ENCODE data around the gene CD52. TPM values are rescaled to one million over a fixed set of nuclear protein-coding genes. Genes with fewer than 3 reads are reported as not detected.
A peak's percentile ranks its signal among the peaks of the same experiment; 100 is the strongest.

The CD52 gene
- polyA plus RNA-seq, 2 of the 4 experiments (the other 2 are of a cell fraction): not detected

DNA sequence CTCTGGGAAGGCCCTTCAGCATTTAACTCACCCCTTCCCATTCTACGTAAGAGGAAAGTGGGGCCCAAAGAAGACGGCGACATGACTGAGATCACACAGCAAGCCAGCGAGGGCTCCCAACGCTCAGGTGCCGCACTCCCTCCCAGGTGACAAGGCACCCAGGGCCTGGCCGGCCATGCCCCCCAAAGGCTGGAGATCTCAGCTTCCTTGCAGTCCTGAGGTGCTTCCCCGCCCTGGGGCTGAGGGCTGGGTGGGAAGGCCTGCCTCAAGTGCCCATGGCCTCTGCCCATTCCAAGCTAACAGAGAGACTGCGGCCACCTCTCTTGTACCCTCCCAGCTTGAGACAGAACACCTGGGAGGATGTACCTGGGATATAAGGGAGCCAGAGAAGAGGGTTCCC is 37.2 kb downstream of the CD52 start:
- FAIRE-seq: no peak
- ChIA-PET POLR2A (no interaction called here), CTCF (interaction anchor here (0.7 to 2.7 kb wide), 6 partner anchors 9 to 121 kb away, joined by 3 to 24 read pairs (median 4); partner anchors contain the start of gene CEP85)
- no peaks in the 10 kb centered on the region for H3K9me3 ChIP-seq
- H3K4me2 ChIP-seq: no peak overlapping the region
- ATAC-seq: no peak
- H3K27ac ChIP-seq: peak overlapping the region in 1 of 2 experiments; percentile 95; a peak in 3 of 6 replicates
- WGBS (ENCODE audit: missing lambda C conversion rate): 86% methylated on average over 3 of the region's 9 CpGs
- TF ChIP-seq RAD21 (conservative IDR thresholded peaks at IDR 0.05 in 1 of 2, IDR thresholded peaks at IDR 0.05 in 1 of 2): no peak
- no peak for TF ChIP-seq EP300 (IDR thresholded peaks at IDR 0.05)
- TF ChIP-seq HOXA7 (CRISPR knock-in tag; IDR thresholded peaks at IDR 0.05): no peak
- TF ChIP-seq CHD2 (IDR thresholded peaks at IDR 0.05; ENCODE audit: low read length, partially characterized antibody): no peak
- no peak for TF ChIP-seq NFE2L2 (conservative IDR thresholded peaks at IDR 0.05; ENCODE audit: low read length)
- TF ChIP-seq, protein P1, sequence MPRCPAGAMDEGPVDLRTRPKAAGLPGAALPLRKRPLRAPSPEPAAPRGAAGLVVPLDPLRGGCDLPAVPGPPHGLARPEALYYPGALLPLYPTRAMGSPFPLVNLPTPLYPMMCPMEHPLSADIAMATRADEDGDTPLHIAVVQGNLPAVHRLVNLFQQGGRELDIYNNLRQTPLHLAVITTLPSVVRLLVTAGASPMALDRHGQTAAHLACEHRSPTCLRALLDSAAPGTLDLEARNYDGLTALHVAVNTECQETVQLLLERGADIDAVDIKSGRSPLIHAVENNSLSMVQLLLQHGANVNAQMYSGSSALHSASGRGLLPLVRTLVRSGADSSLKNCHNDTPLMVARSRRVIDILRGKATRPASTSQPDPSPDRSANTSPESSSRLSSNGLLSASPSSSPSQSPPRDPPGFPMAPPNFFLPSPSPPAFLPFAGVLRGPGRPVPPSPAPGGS (IDR thresholded peaks at IDR 0.05): no peak
- no peak for TF ChIP-seq RARB (CRISPR knock-in tag; IDR thresholded peaks at IDR 0.05)
- TF ChIP-seq, protein P2, sequence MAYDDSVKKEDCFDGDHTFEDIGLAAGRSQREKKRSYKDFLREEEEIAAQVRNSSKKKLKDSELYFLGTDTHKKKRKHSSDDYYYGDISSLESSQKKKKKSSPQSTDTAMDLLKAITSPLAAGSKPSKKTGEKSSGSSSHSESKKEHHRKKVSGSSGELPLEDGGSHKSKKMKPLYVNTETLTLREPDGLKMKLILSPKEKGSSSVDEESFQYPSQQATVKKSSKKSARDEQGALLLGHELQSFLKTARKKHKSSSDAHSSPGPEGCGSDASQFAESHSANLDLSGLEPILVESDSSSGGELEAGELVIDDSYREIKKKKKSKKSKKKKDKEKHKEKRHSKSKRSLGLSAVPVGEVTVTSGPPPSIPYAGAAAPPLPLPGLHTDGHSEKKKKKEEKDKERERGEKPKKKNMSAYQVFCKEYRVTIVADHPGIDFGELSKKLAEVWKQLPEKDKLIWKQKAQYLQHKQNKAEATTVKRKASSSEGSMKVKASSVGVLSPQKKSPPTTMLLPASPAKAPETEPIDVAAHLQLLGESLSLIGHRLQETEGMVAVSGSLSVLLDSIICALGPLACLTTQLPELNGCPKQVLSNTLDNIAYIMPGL (CRISPR knock-in tag; IDR thresholded peaks at IDR 0.05; ENCODE audit: borderline replicate concordance): no peak
- TF ChIP-seq KDM5A (IDR thresholded peaks at IDR 0.05): no peak
- no peak for TF ChIP-seq CHD4 (IDR thresholded peaks at IDR 0.05; ENCODE audit: borderline replicate concordance)
- TF ChIP-seq, protein P3, sequence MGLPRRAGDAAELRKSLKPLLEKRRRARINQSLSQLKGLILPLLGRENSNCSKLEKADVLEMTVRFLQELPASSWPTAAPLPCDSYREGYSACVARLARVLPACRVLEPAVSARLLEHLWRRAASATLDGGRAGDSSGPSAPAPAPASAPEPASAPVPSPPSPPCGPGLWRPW (IDR thresholded peaks at IDR 0.05): no peak
- no peak for TF ChIP-seq TP53 (CRISPR knock-in tag; IDR thresholded peaks at IDR 0.05)
- TF ChIP-seq EHMT2 (IDR thresholded peaks at IDR 0.05; ENCODE audit: low read depth): no peak
- no peak for TF ChIP-seq RFX5 (IDR thresholded peaks at IDR 0.05)
- no peak for TF ChIP-seq EHF (CRISPR knock-in tag; IDR thresholded peaks at IDR 0.05)
- no peak for TF ChIP-seq FOSL2 (IDR thresholded peaks at IDR 0.05)
- TF ChIP-seq FOSL2 (CRISPR knock-in tag; IDR thresholded peaks at IDR 0.05): no peak
- no peak for TF ChIP-seq ZC3H11A (IDR thresholded peaks at IDR 0.05)
- no peak for TF ChIP-seq CBX2 (IDR thresholded peaks at IDR 0.05; ENCODE audit: borderline replicate concordance, low read depth)
- no peak overlapping the region for H3K4me3 ChIP-seq
- H3K4me1 ChIP-seq: peaks cover 67% of the 10 kb centered on the region
- DNase-seq (ENCODE audit: low read depth in 1 of 2, low spot score in 1 of 2): no peak

DNA sequence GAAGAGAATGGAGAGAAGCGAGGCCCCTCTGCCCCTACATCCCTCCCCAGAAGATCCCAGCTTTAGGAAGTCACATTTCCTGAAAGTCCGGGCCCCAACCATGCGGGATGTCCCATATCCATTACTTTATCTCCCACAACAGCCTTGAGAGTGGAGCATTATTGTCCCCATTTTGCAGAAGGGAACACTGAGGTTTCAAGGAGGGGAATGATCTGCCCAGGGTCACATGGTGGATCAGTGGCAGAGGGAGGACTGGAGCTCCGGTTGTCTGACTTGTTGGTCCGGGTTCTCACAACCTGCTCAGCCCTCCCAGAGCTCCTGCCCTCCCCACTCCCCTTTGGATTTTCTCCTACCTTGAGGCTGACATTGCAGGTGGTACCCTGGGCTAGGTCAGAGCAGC is 38.3 kb downstream of the CD52 start:
- Histone ChIP-seq H3K4me1 (peaks cover 56% of the 10 kb centered on the region), H3K4me2 (no peak overlapping the region), H3K9me3 (no peaks in the 10 kb centered on the region), H3K4me3 (no peak overlapping the region), H3K27ac (peak overlapping the region in 1 of 2 experiments; percentile 73; a peak in 3 of 6 replicates)
- ATAC-seq: no peak
- CTCF ChIA-PET: interaction anchor here (0.7 to 1.0 kb wide), 3 partner anchors 9 to 34 kb away, joined by 3 to 4 read pairs (median 3); no protein-coding TSS in a partner anchor
- 95% methylated on average over 5 of the region's 5 CpGs for WGBS (ENCODE audit: missing lambda C conversion rate)
- no peak for FAIRE-seq
- DNase-seq (ENCODE audit: low read depth in 1 of 2, low spot score in 1 of 2): no peak
- TF ChIP-seq, protein P4, sequence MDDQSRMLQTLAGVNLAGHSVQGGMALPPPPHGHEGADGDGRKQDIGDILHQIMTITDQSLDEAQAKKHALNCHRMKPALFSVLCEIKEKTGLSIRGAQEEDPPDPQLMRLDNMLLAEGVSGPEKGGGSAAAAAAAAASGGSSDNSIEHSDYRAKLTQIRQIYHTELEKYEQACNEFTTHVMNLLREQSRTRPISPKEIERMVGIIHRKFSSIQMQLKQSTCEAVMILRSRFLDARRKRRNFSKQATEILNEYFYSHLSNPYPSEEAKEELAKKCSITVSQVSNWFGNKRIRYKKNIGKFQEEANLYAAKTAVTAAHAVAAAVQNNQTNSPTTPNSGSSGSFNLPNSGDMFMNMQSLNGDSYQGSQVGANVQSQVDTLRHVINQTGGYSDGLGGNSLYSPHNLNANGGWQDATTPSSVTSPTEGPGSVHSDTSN (IDR thresholded peaks at IDR 0.05): no peak
- TF ChIP-seq, protein P2 (CRISPR knock-in tag; IDR thresholded peaks at IDR 0.05; ENCODE audit: borderline replicate concordance): no peak
- TF ChIP-seq, protein P5, sequence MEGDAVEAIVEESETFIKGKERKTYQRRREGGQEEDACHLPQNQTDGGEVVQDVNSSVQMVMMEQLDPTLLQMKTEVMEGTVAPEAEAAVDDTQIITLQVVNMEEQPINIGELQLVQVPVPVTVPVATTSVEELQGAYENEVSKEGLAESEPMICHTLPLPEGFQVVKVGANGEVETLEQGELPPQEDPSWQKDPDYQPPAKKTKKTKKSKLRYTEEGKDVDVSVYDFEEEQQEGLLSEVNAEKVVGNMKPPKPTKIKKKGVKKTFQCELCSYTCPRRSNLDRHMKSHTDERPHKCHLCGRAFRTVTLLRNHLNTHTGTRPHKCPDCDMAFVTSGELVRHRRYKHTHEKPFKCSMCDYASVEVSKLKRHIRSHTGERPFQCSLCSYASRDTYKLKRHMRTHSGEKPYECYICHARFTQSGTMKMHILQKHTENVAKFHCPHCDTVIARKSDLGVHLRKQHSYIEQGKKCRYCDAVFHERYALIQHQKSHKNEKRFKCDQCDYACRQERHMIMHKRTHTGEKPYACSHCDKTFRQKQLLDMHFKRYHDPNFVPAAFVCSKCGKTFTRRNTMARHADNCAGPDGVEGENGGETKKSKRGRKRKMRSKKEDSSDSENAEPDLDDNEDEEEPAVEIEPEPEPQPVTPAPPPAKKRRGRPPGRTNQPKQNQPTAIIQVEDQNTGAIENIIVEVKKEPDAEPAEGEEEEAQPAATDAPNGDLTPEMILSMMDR (IDR thresholded peaks at IDR 0.05): no peak
- TF ChIP-seq CHD2 (IDR thresholded peaks at IDR 0.05; ENCODE audit: low read length, partially characterized antibody): no peak
- POLR2A ChIA-PET: no interaction called here

Data from A549 (cell line).